ENCODE results near the gene SECISBP2L. TPM values are rescaled to one million over a fixed set of nuclear protein-coding genes. Genes with fewer than 3 reads are reported as not detected.

The SECISBP2L gene
- total and polyA plus RNA-seq, 10 of the 15 experiments (the other 5 are each of a cell fraction or from before 2014, with no cell fraction given): 1.4 to 24.2 (median 10.4) TPM

- TF ChIP-seq JUNB (IDR thresholded peaks at IDR 0.05) (no peak), NFYA (IDR thresholded peaks at IDR 0.05; ENCODE audit: borderline replicate concordance, low read depth, low read length) (no peak)
These were observed 106.6 kb downstream of the SECISBP2L start (continued) for GRCh38 chr15:48939648-48940047.

Small RNA genes within 50 kb of the gene (small RNA-seq; reads per million reads assigned to genes)
- not detected for gene RF00019

Other genes with a start within 250 kb of the SECISBP2L start
- 13.1 and 14.1 TPM in 2 replicates for gene CEP152, start 235.4 kb downstream of the SECISBP2L start, total RNA-seq (2014; rRNA removed)
- gene CEP152, start 235.4 kb downstream of the SECISBP2L start, total RNA-seq (2014; rRNA removed; fragmentation: Illumina TruSeq; extraction: Trizol): 21.2 and 25.4 TPM in 2 replicates
- gene CEP152, start 235.4 kb downstream of the SECISBP2L start, total RNA-seq (2021): 12.0 and 15.3 TPM in 2 replicates
- gene CEP152, start 235.4 kb downstream of the SECISBP2L start, polyA plus RNA-seq (2011; rRNA removed): 6.9 and 8.6 TPM in 2 replicates
- 15.8 and 18.6 TPM in 2 replicates for gene CEP152, start 235.4 kb downstream of the SECISBP2L start, polyA plus RNA-seq (2014; fragmentation: Illumina TruSeq; extraction: Trizol)
- 1 to 10 TPM; 5.3 to 5.7 TPM for gene CEP152, start 235.4 kb downstream of the SECISBP2L start, polyA plus RNA-seq (2014; fragmentation: Nextera tagmentation; extraction: Ambion mirVana)
- gene CEP152, start 235.4 kb downstream of the SECISBP2L start, polyA plus RNA-seq (2014; rRNA removed): 7.0 and 8.8 TPM in 2 replicates
- gene CEP152, start 235.4 kb downstream of the SECISBP2L start, polyA plus RNA-seq (2016; fragmentation: Nextera tagmentation; extraction: Ambion mirVana): 10 to 100 TPM; 19.6 to 22.6 TPM
- 98.9 and 127 TPM in 2 replicates for gene EID1, start 168.3 kb downstream of the SECISBP2L start, total RNA-seq (2014; rRNA removed)
- 123 and 125 TPM in 2 replicates for gene EID1, start 168.3 kb downstream of the SECISBP2L start, total RNA-seq (2014; rRNA removed; fragmentation: Illumina TruSeq; extraction: Trizol)
- 119 TPM in 2 replicates for gene EID1, start 168.3 kb downstream of the SECISBP2L start, total RNA-seq (2021)
- gene EID1, start 168.3 kb downstream of the SECISBP2L start, polyA plus RNA-seq (2011; rRNA removed): 157 and 182 TPM in 2 replicates
- 123 and 157 TPM in 2 replicates for gene EID1, start 168.3 kb downstream of the SECISBP2L start, polyA plus RNA-seq (2014; fragmentation: Illumina TruSeq; extraction: Trizol)
- gene EID1, start 168.3 kb downstream of the SECISBP2L start, polyA plus RNA-seq (2014; fragmentation: Nextera tagmentation; extraction: Ambion mirVana): 10 to 100 TPM; 45.6 to 79.5 TPM
- gene EID1, start 168.3 kb downstream of the SECISBP2L start, polyA plus RNA-seq (2014; rRNA removed): 137 and 142 TPM in 2 replicates
- gene EID1, start 168.3 kb downstream of the SECISBP2L start, polyA plus RNA-seq (2016; fragmentation: Nextera tagmentation; extraction: Ambion mirVana): 100 to 1,000 TPM; 202 to 210 TPM
- gene SHC4, start 82.5 kb downstream of the SECISBP2L start, total RNA-seq (2014; rRNA removed): 0.22 and 0.28 TPM in 2 replicates
- gene SHC4, start 82.5 kb downstream of the SECISBP2L start, total RNA-seq (2014; rRNA removed; fragmentation: Illumina TruSeq; extraction: Trizol): 0.13 and 0.14 TPM in 2 replicates
- gene SHC4, start 82.5 kb downstream of the SECISBP2L start, total RNA-seq (2021): 0.15 and 0.35 TPM in 2 replicates
- gene SHC4, start 82.5 kb downstream of the SECISBP2L start, polyA plus RNA-seq (2011; rRNA removed): 0.77 and 1.5 TPM in 2 replicates
- gene SHC4, start 82.5 kb downstream of the SECISBP2L start, polyA plus RNA-seq (2014; fragmentation: Illumina TruSeq; extraction: Trizol): 0.25 TPM in 1 of 2 replicates, not detected in the other
- under 1 TPM; 0.04 to 0.08 TPM for gene SHC4, start 82.5 kb downstream of the SECISBP2L start, polyA plus RNA-seq (2014; fragmentation: Nextera tagmentation; extraction: Ambion mirVana)
- 0.08 and 0.19 TPM in 2 replicates for gene SHC4, start 82.5 kb downstream of the SECISBP2L start, polyA plus RNA-seq (2014; rRNA removed)
- under 1 TPM; 0.13 to 0.87 TPM for gene SHC4, start 82.5 kb downstream of the SECISBP2L start, polyA plus RNA-seq (2016; fragmentation: Nextera tagmentation; extraction: Ambion mirVana)
- 31.5 and 35.3 TPM in 2 replicates for gene COPS2, start 109.2 kb upstream of the SECISBP2L start, total RNA-seq (2014; rRNA removed)
- gene COPS2, start 109.2 kb upstream of the SECISBP2L start, total RNA-seq (2014; rRNA removed; fragmentation: Illumina TruSeq; extraction: Trizol): 102 and 106 TPM in 2 replicates
- gene COPS2, start 109.2 kb upstream of the SECISBP2L start, total RNA-seq (2021): 72.0 and 74.6 TPM in 2 replicates
- gene COPS2, start 109.2 kb upstream of the SECISBP2L start, polyA plus RNA-seq (2011; rRNA removed): 78.0 and 155 TPM in 2 replicates
- 115 and 156 TPM in 2 replicates for gene COPS2, start 109.2 kb upstream of the SECISBP2L start, polyA plus RNA-seq (2014; fragmentation: Illumina TruSeq; extraction: Trizol)
- 10 to 100 TPM; 74.5 to 85.9 TPM for gene COPS2, start 109.2 kb upstream of the SECISBP2L start, polyA plus RNA-seq (2014; fragmentation: Nextera tagmentation; extraction: Ambion mirVana)
- gene COPS2, start 109.2 kb upstream of the SECISBP2L start, polyA plus RNA-seq (2014; rRNA removed): 62.6 and 78.7 TPM in 2 replicates
- gene COPS2, start 109.2 kb upstream of the SECISBP2L start, polyA plus RNA-seq (2016; fragmentation: Nextera tagmentation; extraction: Ambion mirVana): 10 to 100 TPM; 40.9 to 50.9 TPM
- gene GALK2, start 123.8 kb upstream of the SECISBP2L start, total RNA-seq (2014; rRNA removed): 16.5 and 18.6 TPM in 2 replicates
- gene GALK2, start 123.8 kb upstream of the SECISBP2L start, total RNA-seq (2014; rRNA removed; fragmentation: Illumina TruSeq; extraction: Trizol): 14.2 and 18.0 TPM in 2 replicates
- 11.9 and 15.1 TPM in 2 replicates for gene GALK2, start 123.8 kb upstream of the SECISBP2L start, total RNA-seq (2021)
- gene GALK2, start 123.8 kb upstream of the SECISBP2L start, polyA plus RNA-seq (2011; rRNA removed): 13.5 and 16.2 TPM in 2 replicates
- gene GALK2, start 123.8 kb upstream of the SECISBP2L start, polyA plus RNA-seq (2014; fragmentation: Illumina TruSeq; extraction: Trizol): 13.5 and 17.4 TPM in 2 replicates
- gene GALK2, start 123.8 kb upstream of the SECISBP2L start, polyA plus RNA-seq (2014; fragmentation: Nextera tagmentation; extraction: Ambion mirVana): 10 to 100 TPM; 20.8 to 26.7 TPM
- 10.0 and 14.0 TPM in 2 replicates for gene GALK2, start 123.8 kb upstream of the SECISBP2L start, polyA plus RNA-seq (2014; rRNA removed)
- 10 to 100 TPM; 17.7 to 18.2 TPM for gene GALK2, start 123.8 kb upstream of the SECISBP2L start, polyA plus RNA-seq (2016; fragmentation: Nextera tagmentation; extraction: Ambion mirVana)

Data from GM12878 (cell line).